GM12892 (cell line): ENCODE results near the gene SNX30.

Source experiments
- POLR2A ChIP-seq: IDR thresholded peaks from 2 replicates; pipeline ENCODE4 v1.6.1; 2011; ENCODE audit warnings: low read depth, low read length, control low read depth
- POLR2AphosphoS5 ChIP-seq: IDR thresholded peaks from 2 replicates; pipeline ENCODE4 v1.6.1; 2011; ENCODE audit warnings: low read depth, low read length, control low read depth
- TAF1 ChIP-seq: IDR thresholded peaks from 2 replicates; pipeline ENCODE4 v1.6.1; 2011; ENCODE audit warnings: low read depth, mild to moderate bottlenecking, control low read depth, low read length, borderline replicate concordance

DNA sequence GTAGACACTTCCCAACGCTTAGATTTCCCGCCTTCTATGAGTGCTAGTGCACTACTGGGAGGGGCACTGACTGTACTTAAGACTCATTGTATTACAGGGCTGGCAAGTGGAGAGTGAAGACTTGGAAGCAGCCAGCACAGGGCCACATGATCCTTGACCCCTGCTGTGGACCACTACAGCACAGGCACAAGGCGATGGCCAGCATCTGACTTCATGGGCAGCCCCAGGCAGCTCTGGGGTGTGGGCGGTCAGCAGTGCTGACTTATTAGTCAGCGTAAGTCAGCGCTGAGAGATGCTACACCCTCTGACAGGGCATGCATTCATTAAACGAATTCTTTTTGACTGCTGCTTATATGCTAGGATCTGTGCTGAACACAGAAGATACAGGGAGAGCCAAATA lies 130.8 kb downstream of the SNX30 start:
- TF ChIP-seq POLR2A (no peak), TAF1 (no peak), POLR2AphosphoS5 (no peak)
